ENCODE results near the gene COQ10A. TPM values are rescaled to one million over a fixed set of nuclear protein-coding genes. Genes with fewer than 3 reads are reported as not detected.
"Not testable (repeated sequence)": the region's sequence is repeated elsewhere in the genome, so short reads cannot be mapped to it uniquely, and the experiment has no call there.

The COQ10A gene
- total RNA-seq, 6 experiments from 2014 or later: 5.5 to 25.1 (median 13.0) TPM

DNA sequence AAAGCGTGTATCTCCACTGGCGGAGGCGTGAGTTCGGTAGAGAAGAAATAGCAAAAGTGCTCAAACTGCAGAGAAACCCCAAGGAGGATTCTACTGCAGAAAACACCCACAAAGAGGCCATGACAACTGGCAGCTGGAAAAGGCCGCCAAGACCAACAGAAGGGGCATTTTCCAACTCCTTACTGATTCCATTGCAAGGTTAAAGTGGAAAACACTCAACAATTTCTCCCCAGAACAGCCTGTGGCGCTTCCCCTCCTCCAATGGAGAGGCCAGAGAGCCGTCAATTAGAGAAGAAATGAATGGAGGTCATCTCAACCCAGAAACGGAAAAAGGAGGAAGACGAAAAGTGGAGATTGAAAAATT, 7.9 kb upstream of the COQ10A start:
- WGBS (ENCODE audit: insufficient coverage, low coverage, low lambda C conversion rate, missing lambda C conversion rate): 15% methylated on average over 8 of the region's 9 CpGs
- TF ChIP-seq CTCF (IDR thresholded peaks at IDR 0.05) (no peak), POLR2A (IDR thresholded peaks at IDR 0.05) (no peak)
- Histone ChIP-seq H3K9me3 (no peaks in the 10 kb centered on the region), H3K4me1 (peaks cover 0 to 15% (median 7%) of the 10 kb centered on the region in 4 donors), H3K27ac (peak overlapping the region; percentile 74 to 86 (median 75)), H3K36me3 (peaks cover 0 to 30% (median 8%) of the 10 kb centered on the region in 4 donors), H3K27me3 (no peaks in the 10 kb centered on the region), H3K4me3 (peak overlapping the region; percentile 93 to 97 (median 97))
- intact Hi-C loops (cut with DNase I): no loop called here
- ATAC-seq (no peak), DNase-seq (no peak)

DNA sequence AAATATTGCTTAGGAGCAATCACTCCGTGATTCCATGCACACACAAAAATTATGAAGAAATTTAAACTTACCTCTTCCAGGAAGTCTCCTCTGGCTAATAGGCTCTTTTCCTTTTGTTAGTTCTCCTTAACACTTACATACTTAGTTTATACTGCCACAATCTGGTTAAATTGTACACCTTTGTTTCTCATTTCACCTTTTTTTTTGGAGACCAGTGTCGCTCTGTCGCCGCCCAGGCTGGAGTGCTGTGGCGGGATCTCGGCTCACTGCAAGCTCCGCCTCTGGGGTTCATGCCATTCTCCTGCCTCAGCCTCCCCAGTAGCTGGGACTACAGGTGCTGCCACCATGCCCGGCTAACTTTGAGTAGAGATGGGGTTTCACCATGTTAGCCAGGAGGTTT, 6.4 kb upstream of the COQ10A start:
- ATAC-seq (no peak), DNase-seq (no peak)
- Histone ChIP-seq H3K4me1 (peaks cover 0 to 15% (median 7%) of the 10 kb centered on the region in 4 donors), H3K27ac (no peak overlapping the region), H3K4me3 (no peak overlapping the region), H3K36me3 (peaks cover 0 to 15% (median 0%) of the 10 kb centered on the region in 4 donors), H3K9me3 (no peaks in the 10 kb centered on the region), H3K27me3 (no peaks in the 10 kb centered on the region)
- TF ChIP-seq CTCF (IDR thresholded peaks at IDR 0.05) (no peak), POLR2A (IDR thresholded peaks at IDR 0.05) (no peak)
- WGBS (ENCODE audit: insufficient coverage, low coverage, low lambda C conversion rate, missing lambda C conversion rate): 95% methylated on average over 8 of the region's 8 CpGs
- intact Hi-C loops (cut with DNase I): no loop called here

DNA sequence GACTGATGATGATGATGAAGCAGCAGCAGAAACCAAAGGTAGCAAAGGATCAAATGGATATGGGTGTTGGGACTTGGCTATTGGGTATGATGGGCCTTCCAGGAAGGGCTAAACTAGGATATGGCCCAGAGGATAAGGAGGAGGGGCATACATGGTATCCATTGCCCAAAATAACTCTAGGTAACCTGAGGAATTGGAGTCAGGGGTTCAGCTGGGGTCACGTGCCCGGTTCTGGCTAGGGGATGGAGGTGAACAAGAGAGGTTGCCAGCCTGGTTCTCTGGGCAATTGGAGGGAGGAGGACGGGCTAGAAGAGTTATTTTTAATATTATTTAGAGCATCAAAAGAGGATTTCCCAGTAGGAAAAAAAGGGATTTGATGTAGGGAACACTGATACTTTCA, 5.8 kb upstream of the COQ10A start:
- Histone ChIP-seq H3K36me3 (peaks cover 0 to 10% (median 0%) of the 10 kb centered on the region in 4 donors), H3K9me3 (no peaks in the 10 kb centered on the region), H3K4me3 (no peak overlapping the region), H3K27me3 (no peaks in the 10 kb centered on the region), H3K27ac (no peak overlapping the region), H3K4me1 (peaks cover 0 to 17% (median 8%) of the 10 kb centered on the region in 4 donors)
- DNase-seq (no peak), ATAC-seq (no peak)
- 67% methylated on average over 3 of the region's 3 CpGs for WGBS (ENCODE audit: insufficient coverage, low coverage, low lambda C conversion rate, missing lambda C conversion rate)
- TF ChIP-seq CTCF (IDR thresholded peaks at IDR 0.05) (no peak), POLR2A (IDR thresholded peaks at IDR 0.05) (no peak)
- intact Hi-C loops (cut with DNase I): no loop called here

DNA sequence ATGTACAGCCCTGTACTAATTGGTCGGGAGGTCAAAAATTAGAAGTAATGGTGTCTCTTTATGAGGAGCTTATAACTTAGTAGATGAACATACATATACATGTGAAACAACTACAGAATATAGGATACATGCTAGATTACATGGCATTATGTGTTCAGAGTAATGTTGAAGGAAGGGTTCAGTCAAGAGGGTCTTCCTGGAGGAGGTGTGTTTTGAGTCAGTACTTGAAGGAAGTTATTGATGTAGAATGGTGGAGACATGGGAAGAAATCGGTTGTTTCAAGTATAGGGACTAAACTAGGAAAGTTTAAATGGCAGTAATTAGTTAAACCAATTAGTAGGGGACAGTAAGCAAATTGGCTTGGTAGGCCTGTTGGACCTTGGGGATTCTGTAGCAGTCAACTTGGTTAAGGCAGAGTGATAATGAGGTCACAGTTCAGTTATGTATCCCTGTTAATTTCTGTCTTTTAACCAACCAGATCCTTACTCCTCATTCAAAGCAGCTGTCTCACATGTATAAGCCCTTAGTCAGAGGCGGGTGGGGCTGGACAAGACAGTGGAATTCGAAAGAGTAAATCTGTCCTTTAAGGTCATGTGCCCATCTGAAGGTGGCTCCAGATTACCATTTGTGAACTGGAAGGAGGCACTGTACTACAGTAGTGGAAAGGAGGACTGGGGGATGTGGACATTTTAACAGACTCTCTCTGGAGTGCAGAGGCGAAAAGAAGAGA, 5.1 kb upstream of the COQ10A start:
- DNase-seq (no peak), ATAC-seq (no peak)
- 84% methylated on average over 5 of the region's 5 CpGs for WGBS (ENCODE audit: insufficient coverage, low coverage, low lambda C conversion rate, missing lambda C conversion rate)
- no peaks in the 10 kb centered on the region for H3K27me3 ChIP-seq
- peaks cover 0 to 23% (median 11%) of the 10 kb centered on the region in 4 donors for H3K4me1 ChIP-seq
- intact Hi-C loops (cut with DNase I): no loop called here
- no peak overlapping the region for H3K27ac ChIP-seq
- H3K36me3 ChIP-seq: peaks cover 0 to 3% (median 0%) of the 10 kb centered on the region in 4 donors
- H3K4me3 ChIP-seq: no peak overlapping the region
- H3K9me3 ChIP-seq: no peaks in the 10 kb centered on the region
- TF ChIP-seq POLR2A (IDR thresholded peaks at IDR 0.05) (no peak), CTCF (IDR thresholded peaks at IDR 0.05) (no peak)

- DNase-seq; intact Hi-C loops (cut with DNase I); H3K4me3 ChIP-seq; H3K27ac ChIP-seq; H3K9me3 ChIP-seq; H3K36me3 ChIP-seq; H3K27me3 ChIP-seq; ATAC-seq: not testable (repeated sequence)
- peaks cover 0 to 15% (median 6%) of the 10 kb centered on the region in 4 donors for H3K4me1 ChIP-seq
- 71% methylated on average over 2 of the region's 7 CpGs for WGBS (ENCODE audit: insufficient coverage, low coverage, low lambda C conversion rate, missing lambda C conversion rate)
Observed at GRCh38 chr12:56262955-56263354, 3.8 kb upstream of the COQ10A start.

DNA sequence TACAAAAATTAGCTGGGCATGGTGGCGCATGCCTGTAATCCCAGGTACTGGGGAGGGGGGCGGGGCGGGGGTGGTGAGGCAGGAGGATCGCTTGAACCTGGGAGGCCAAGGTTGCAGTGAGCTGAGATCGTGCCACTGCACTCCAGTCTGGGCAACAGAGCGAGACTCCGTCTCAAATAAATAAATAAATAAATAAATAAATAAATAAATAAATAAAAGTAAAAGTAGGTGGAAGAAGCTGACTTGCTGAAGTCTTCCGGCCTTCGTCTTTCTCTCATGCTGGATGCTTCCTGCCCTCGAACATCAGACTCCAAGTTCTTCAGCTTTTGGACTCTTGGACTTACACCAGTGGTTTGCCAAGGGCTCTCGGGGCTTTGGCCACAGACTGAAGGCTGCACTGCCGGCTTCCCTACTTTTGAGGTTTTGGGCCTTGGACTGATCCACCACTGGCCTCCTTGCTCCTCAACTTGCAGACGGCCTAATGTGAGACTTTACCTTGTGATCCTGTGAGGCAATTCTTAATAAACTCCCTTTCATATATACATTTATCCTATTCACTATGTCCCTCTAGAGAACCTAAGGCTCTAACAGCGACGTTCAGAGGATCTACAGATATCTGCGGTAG, 562 bp upstream of the COQ10A start:
- Histone ChIP-seq H3K36me3 (peaks cover 0 to 11% (median 2%) of the 10 kb centered on the region in 4 donors), H3K4me1 (peaks cover 0 to 30% (median 5%) of the 10 kb centered on the region in 4 donors), H3K4me3 (peak overlapping the region; percentile 72 to 83 (median 80)), H3K27ac (peak overlapping the region; percentile 76 to 90 (median 86))
- intact Hi-C loops (cut with DNase I); H3K27me3 ChIP-seq; DNase-seq; H3K9me3 ChIP-seq: not testable (repeated sequence)
- WGBS (ENCODE audit: insufficient coverage, low coverage, low lambda C conversion rate, missing lambda C conversion rate): 39% methylated on average over 15 of the region's 16 CpGs
- peak in 2 of 4 donors; percentile 1 to 5 for ATAC-seq

Data from right lobe of liver (tissue), 6 donors.